ENCODE results near the gene YDJC. TPM values are rescaled to one million over a fixed set of nuclear protein-coding genes. Genes with fewer than 3 reads are reported as not detected.
A peak's percentile ranks its signal among the peaks of the same experiment; 100 is the strongest.

Gene YDJC
- total and polyA plus RNA-seq, 9 of the 15 experiments (the other 6 are each of a cell fraction or from before 2014, with no cell fraction given) = 13.5 to 871 (median 164) TPM

DNA sequence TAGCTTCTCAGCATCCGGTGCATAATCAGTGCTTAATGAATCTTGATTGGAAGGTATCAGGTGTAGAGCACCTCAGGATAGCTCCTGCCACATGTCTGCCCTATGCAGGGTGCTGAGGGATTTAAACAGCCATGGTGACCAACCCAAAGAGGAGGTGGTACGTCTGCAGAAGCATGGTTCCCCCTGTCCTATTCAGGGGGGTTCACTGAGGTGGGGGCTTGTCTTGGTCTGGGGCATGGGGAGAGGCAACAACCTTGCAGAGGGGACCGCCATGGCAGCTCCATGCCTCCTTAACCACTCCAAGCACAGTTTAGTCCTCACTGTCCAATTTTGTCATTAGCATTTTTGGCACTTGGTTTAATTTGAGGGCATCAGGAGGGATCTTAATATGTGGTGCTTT is 37.4 kb downstream of the YDJC start:
- Histone ChIP-seq H3K4me1 (replicated peaks in 1 of 2; ENCODE audit: control insufficient read depth in 2 of 2, insufficient read depth in 2 of 2, low read length in 2 of 2) (peaks cover 18 to 23% of the 10 kb centered on the region in 2 experiments), H3K27me3 (ENCODE audit: control insufficient read depth in 2 of 2, insufficient read depth in 2 of 2, low read length in 2 of 2) (no peaks in the 10 kb centered on the region; a peak in 1 of 5 replicates), H3K4me2 (ENCODE audit: insufficient read depth, low read length) (no peak overlapping the region), H3K36me3 (ENCODE audit: control insufficient read depth, insufficient read depth, low read length) (peaks cover 87% of the 10 kb centered on the region), H3K9me1 (ENCODE audit: control insufficient read depth, insufficient read depth, low read length) (peaks cover 16% of the 10 kb centered on the region), H3K4me3 (no peak overlapping the region), H3K9ac (ENCODE audit: insufficient read depth in 1 of 2, low read depth in 2 of 2, low read length in 2 of 2) (no peak overlapping the region), H2AFZ (ENCODE audit: low read depth, low read length) (no peak overlapping the region), H3K9me3 (replicated peaks; ENCODE audit: control insufficient read depth, insufficient read depth, low read depth, low read length) (no peaks in the 10 kb centered on the region), H4K20me1 (replicated peaks; ENCODE audit: control insufficient read depth, insufficient read depth, low read length) (peaks cover 62% of the 10 kb centered on the region), H3K79me2 (ENCODE audit: control insufficient read depth, insufficient read depth, low read length) (peaks cover 96% of the 10 kb centered on the region), H3K27ac (ENCODE audit: extremely low read depth, low read depth, low read length) (no peak overlapping the region)
- no TSS peak for BruUV-seq (replicated peaks)
- DNase-seq (ENCODE audit: extremely low read depth in 1 of 4, low spot score in 3 of 4) (peak in 1 of 4 experiments; percentile 55), ATAC-seq (no peak), FAIRE-seq (no peak)
- 63% methylated on average over 3 of the region's 3 CpGs for WGBS (ENCODE audit: insufficient coverage, low coverage, missing lambda C conversion rate)
- intact Hi-C loops (cut with micrococcal nuclease) (no loop called here), in situ Hi-C loops (cut with MboI) (no loop called here)
- POLR2A ChIA-PET = interaction anchor here (4.3 to 76.8 kb wide), 3 partner anchors 16 to 27 kb away, joined by 20 to 4622 read pairs (median 4622); partner anchors contain the start of genes CCDC116, SDF2L1 and YDJC
- CTCF ChIA-PET (ENCODE audit: low intra/inter-chr PET ratio) = interaction anchor here (1.6 to 2.3 kb wide), 2 partner anchors 48 to 54 kb away, joined by 4 to 23 read pairs; no protein-coding TSS in a partner anchor
- TF ChIP-seq, protein P1, sequence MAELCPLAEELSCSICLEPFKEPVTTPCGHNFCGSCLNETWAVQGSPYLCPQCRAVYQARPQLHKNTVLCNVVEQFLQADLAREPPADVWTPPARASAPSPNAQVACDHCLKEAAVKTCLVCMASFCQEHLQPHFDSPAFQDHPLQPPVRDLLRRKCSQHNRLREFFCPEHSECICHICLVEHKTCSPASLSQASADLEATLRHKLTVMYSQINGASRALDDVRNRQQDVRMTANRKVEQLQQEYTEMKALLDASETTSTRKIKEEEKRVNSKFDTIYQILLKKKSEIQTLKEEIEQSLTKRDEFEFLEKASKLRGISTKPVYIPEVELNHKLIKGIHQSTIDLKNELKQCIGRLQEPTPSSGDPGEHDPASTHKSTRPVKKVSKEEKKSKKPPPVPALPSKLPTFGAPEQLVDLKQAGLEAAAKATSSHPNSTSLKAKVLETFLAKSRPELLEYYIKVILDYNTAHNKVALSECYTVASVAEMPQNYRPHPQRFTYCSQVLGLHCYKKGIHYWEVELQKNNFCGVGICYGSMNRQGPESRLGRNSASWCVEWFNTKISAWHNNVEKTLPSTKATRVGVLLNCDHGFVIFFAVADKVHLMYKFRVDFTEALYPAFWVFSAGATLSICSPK (IDR thresholded peaks at IDR 0.05; ENCODE audit: borderline replicate concordance) = no peak
- TF ChIP-seq GABPB1 (CRISPR knock-in tag; IDR thresholded peaks at IDR 0.05) = no peak
- no peak for TF ChIP-seq YY1 (IDR thresholded peaks at IDR 0.05; ENCODE audit: borderline replicate concordance in 1 of 3, control insufficient read depth in 1 of 3, extremely low read depth in 1 of 3, insufficient read depth in 3 of 3, insufficient read length in 1 of 3, insufficient replicate concordance in 2 of 3, low read depth in 1 of 3, low read length in 2 of 3)
- no peak for TF ChIP-seq ZNF354B (CRISPR knock-in tag; IDR thresholded peaks at IDR 0.05)
- peak; percentile 45 for TF ChIP-seq SETDB1 (IDR thresholded peaks at IDR 0.05; ENCODE audit: low read length)
- no peak for TF ChIP-seq JUND (IDR thresholded peaks at IDR 0.05; ENCODE audit: borderline replicate concordance, low read depth, low read length)
- no peak for TF ChIP-seq JUND (tag; IDR thresholded peaks at IDR 0.05; ENCODE audit: borderline replicate concordance, low read depth, low read length)
- no peak for TF ChIP-seq TAF15 (IDR thresholded peaks at IDR 0.05; ENCODE audit: low read depth, low read length)
- 0 out of 2 replicates have a peak, but pooled peaks have one; percentile 45 for TF ChIP-seq HNRNPUL1 (IDR thresholded peaks at IDR 0.05; ENCODE audit: low read length)
- no peak for TF ChIP-seq TFAM (CRISPR knock-in tag; conservative IDR thresholded peaks at IDR 0.05)
- no peak for TF ChIP-seq ZNF507 (tag; conservative IDR thresholded peaks at IDR 0.05)
- no peak for TF ChIP-seq ARNT (IDR thresholded peaks at IDR 0.05)
- no peak for TF ChIP-seq ZNF311 (CRISPR knock-in tag; IDR thresholded peaks at IDR 0.05)
- TF ChIP-seq, protein P2, sequence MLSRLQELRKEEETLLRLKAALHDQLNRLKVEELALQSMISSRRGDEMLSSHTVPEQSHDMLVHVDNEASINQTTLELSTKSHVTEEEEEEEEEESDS (CRISPR knock-in tag; IDR thresholded peaks at IDR 0.05) = no peak
- TF ChIP-seq PHF21A (IDR thresholded peaks at IDR 0.05; ENCODE audit: borderline replicate concordance, low read depth) = no peak
- no peak for TF ChIP-seq ZC3H11A (IDR thresholded peaks at IDR 0.05; ENCODE audit: low read depth, low read length)
- no peak for TF ChIP-seq STAT6 (CRISPR knock-in tag; IDR thresholded peaks at IDR 0.05)
- no peak for TF ChIP-seq L3MBTL2 (IDR thresholded peaks at IDR 0.05)
- TF ChIP-seq DACH1 (IDR thresholded peaks at IDR 0.05; ENCODE audit: partially characterized antibody) = no peak
- TF ChIP-seq ZNF76 (CRISPR knock-in tag; IDR thresholded peaks at IDR 0.05; ENCODE audit: borderline replicate concordance) = no peak

Data from K562 (cell line).